Stimulated activated CD4-positive, alpha-beta T cell treated with anti-CD3 and anti-CD28 coated beads, Interleukin-15, amount 100 ng/mL, for 24 hours (primary cell): ENCODE measurements around the gene DHX35.
"Not testable (repeated sequence)": the region's sequence is repeated elsewhere in the genome, so short reads cannot be mapped to it uniquely, and the experiment has no call there.

Experiments
- DNase-seq: peaks from one replicate; pipeline ENCODE4 v3.0.0-alpha.2; 2020

The DHX35 gene

GRCh38 chr20:38982291-38982690 is 20.1 kb downstream of the DHX35 start:
- DNase-seq, result no peak

- DNase-seq, result no peak
These were observed 22.9 kb downstream of the DHX35 start for GRCh38 chr20:38985060-38985459.

GRCh38 chr20:38985603-38986170 is 23.5 kb downstream of the DHX35 start:
- DNase-seq, result no peak

GRCh38 chr20:38986663-38987062 is 24.5 kb downstream of the DHX35 start:
- DNase-seq, result no peak

- DNase-seq, result no peak
These were observed 25.6 kb downstream of the DHX35 start for GRCh38 chr20:38987777-38988176.

- no peak for DNase-seq
These were observed 28.6 kb downstream of the DHX35 start for GRCh38 chr20:38990728-38991127.

- DNase-seq, result no peak
These were observed 29.9 kb downstream of the DHX35 start for GRCh38 chr20:38991814-38992704.

- no peak for DNase-seq
These were observed 33.4 kb downstream of the DHX35 start for GRCh38 chr20:38995536-38996044.

GRCh38 chr20:38996866-38997265 is 34.7 kb downstream of the DHX35 start:
- not testable (repeated sequence) for DNase-seq

- peak; percentile 85 for DNase-seq
These were observed 35.5 kb downstream of the DHX35 start for GRCh38 chr20:38997622-38998021.

GRCh38 chr20:38999217-38999616 is 37.1 kb downstream of the DHX35 start:
- no peak for DNase-seq

- no peak for DNase-seq
These were observed 38.1 kb downstream of the DHX35 start for GRCh38 chr20:38999965-39000910.

- peak; percentile 21 for DNase-seq
These were observed 42.4 kb downstream of the DHX35 start for GRCh38 chr20:39004508-39004907.

GRCh38 chr20:39009348-39009747 is 47.2 kb downstream of the DHX35 start:
- DNase-seq, result no peak

GRCh38 chr20:39010496-39010895 is 48.4 kb downstream of the DHX35 start:
- DNase-seq, result no peak

- DNase-seq, result no peak
These were observed 51.5 kb downstream of the DHX35 start for GRCh38 chr20:39013662-39014109.

- no peak for DNase-seq
These were observed 53.9 kb downstream of the DHX35 start for GRCh38 chr20:39016041-39016440.

- DNase-seq, result no peak
These were observed 54.4 kb downstream of the DHX35 start for GRCh38 chr20:39016506-39016905.

- DNase-seq, result no peak
These were observed 56.9 kb downstream of the DHX35 start for GRCh38 chr20:39019027-39019426.

GRCh38 chr20:39019805-39020325 is 57.7 kb downstream of the DHX35 start:
- DNase-seq, result peak; percentile 61

GRCh38 chr20:39021748-39022147 is 59.6 kb downstream of the DHX35 start:
- DNase-seq, result no peak

GRCh38 chr20:39025883-39026282 is 63.7 kb downstream of the DHX35 start:
- peak; percentile 19 for DNase-seq

GRCh38 chr20:39029364-39029763 is 67.2 kb downstream of the DHX35 start:
- no peak for DNase-seq
